Effector memory CD8-positive, alpha-beta T cell (primary cell): ENCODE measurements around the gene RNF130.
A peak's percentile ranks its signal among the peaks of the same experiment; 100 is the strongest.
"Not testable (repeated sequence)": the region's sequence is repeated elsewhere in the genome, so short reads cannot be mapped to it uniquely, and the experiment has no call there.

Source experiments
- ATAC-seq: fragments of 150-1000 bp; cut with Tn5 transposase; replicated peaks from 2 replicates; pipeline ENCODE4 v1.10.0; 2021; ENCODE audit warnings: mild to moderate bottlenecking, moderate library complexity
- DNase-seq, 3 experiments: peaks; one replicate each; pipeline ENCODE4 v3.0.0; 2021
- H3K27ac Mint-ChIP-seq, 2 donors: one replicate each; pipeline ENCODE4 v1.8.0; 2022; ENCODE audit warnings: mild to moderate bottlenecking in 2 of 2, mixed read lengths in 2 of 2, moderate library complexity in 2 of 2
- H3K27me3 Mint-ChIP-seq, 2 donors: one replicate each; pipeline ENCODE4 v1.8.0; 2022; ENCODE audit warnings: mixed read lengths in 2 of 2
- H3K36me3 Mint-ChIP-seq: one replicate; pipeline ENCODE4 v1.8.0; 2022; ENCODE audit warnings: mild to moderate bottlenecking, moderate library complexity, mixed read lengths; ENCODE audit not compliant: insufficient read depth
- H3K4me1 Mint-ChIP-seq, 2 donors: one replicate each; pipeline ENCODE4 v1.8.0; 2022; ENCODE audit warnings: low read depth in 2 of 2, mixed read lengths in 2 of 2
- H3K4me3 Mint-ChIP-seq, 2 donors: one replicate each; pipeline ENCODE4 v1.8.0; 2022; ENCODE audit warnings: mild to moderate bottlenecking in 2 of 2, mixed read lengths in 2 of 2, moderate library complexity in 2 of 2
- H3K9me3 Mint-ChIP-seq, 2 donors: one replicate each; pipeline ENCODE4 v1.8.0; 2022; ENCODE audit warnings: mixed read lengths in 2 of 2

Gene RNF130

GRCh38 chr5:180001742-180002141 is 69.8 kb downstream of the RNF130 start:
- H3K36me3 Mint-ChIP-seq: no peaks in the 10 kb centered on the region

GRCh38 chr5:180001136-180001535 is 70.4 kb downstream of the RNF130 start:
- no peak for ATAC-seq

More at GRCh38 chr5:180001742-180002141, 69.8 kb downstream of the RNF130 start:
- H3K4me3 Mint-ChIP-seq: no peak overlapping the region
- H3K27ac Mint-ChIP-seq: no peak overlapping the region
- H3K9me3 Mint-ChIP-seq: no peaks in the 10 kb centered on the region
- H3K27me3 Mint-ChIP-seq: no peaks in the 10 kb centered on the region
- DNase-seq (no peak), ATAC-seq (no peak)
- peaks cover 5 to 10% of the 10 kb centered on the region in 2 donors for H3K4me1 Mint-ChIP-seq

GRCh38 chr5:179998485-179998884 is 73.1 kb downstream of the RNF130 start:
- ATAC-seq (no peak), DNase-seq (no peak)
- no peaks in the 10 kb centered on the region for H3K4me1 Mint-ChIP-seq
- H3K4me3 Mint-ChIP-seq: no peak overlapping the region
- H3K36me3 Mint-ChIP-seq: no peaks in the 10 kb centered on the region
- H3K27me3 Mint-ChIP-seq: no peaks in the 10 kb centered on the region
- H3K9me3 Mint-ChIP-seq: no peaks in the 10 kb centered on the region
- no peak overlapping the region for H3K27ac Mint-ChIP-seq

More at GRCh38 chr5:180001136-180001535, 70.4 kb downstream of the RNF130 start:
- Mint-ChIP-seq H3K4me3 (no peak overlapping the region), H3K27me3 (no peaks in the 10 kb centered on the region), H3K27ac (no peak overlapping the region), H3K9me3 (no peaks in the 10 kb centered on the region), H3K4me1 (peaks cover 2 to 5% of the 10 kb centered on the region in 2 donors), H3K36me3 (no peaks in the 10 kb centered on the region)
- no peak for DNase-seq

- no peaks in the 10 kb centered on the region for H3K27me3 Mint-ChIP-seq
- ATAC-seq (no peak), DNase-seq (no peak)
- no peaks in the 10 kb centered on the region for H3K4me1 Mint-ChIP-seq
- H3K9me3 Mint-ChIP-seq: no peaks in the 10 kb centered on the region
- no peak overlapping the region for H3K4me3 Mint-ChIP-seq
- H3K36me3 Mint-ChIP-seq: no peaks in the 10 kb centered on the region
- H3K27ac Mint-ChIP-seq: no peak overlapping the region
Observed at GRCh38 chr5:179994583-179995323, 76.8 kb downstream of the RNF130 start.

DNA sequence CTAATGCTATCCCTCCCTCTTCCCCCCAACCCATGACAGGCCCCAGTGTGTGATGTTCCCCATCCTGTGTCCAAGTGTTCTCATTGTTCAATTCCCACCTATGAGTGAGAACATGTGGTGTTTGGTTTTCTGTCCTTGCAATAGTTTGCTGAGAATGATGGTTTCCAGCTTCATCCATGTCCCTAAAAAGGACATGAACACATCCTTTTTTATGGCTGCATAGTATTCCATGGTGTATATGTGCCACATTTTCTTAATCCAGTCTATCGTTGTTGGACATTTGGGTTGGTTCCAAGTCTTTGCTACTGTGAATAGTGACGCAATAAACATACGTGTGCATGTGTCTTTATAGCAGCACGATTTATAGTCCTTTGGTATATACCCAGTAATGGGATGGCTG is 78.7 kb downstream of the RNF130 start:
- H3K4me1 Mint-ChIP-seq, H3K27me3 Mint-ChIP-seq, H3K4me3 Mint-ChIP-seq, ATAC-seq, H3K27ac Mint-ChIP-seq, H3K36me3 Mint-ChIP-seq, DNase-seq, H3K9me3 Mint-ChIP-seq: not testable (repeated sequence)

DNA sequence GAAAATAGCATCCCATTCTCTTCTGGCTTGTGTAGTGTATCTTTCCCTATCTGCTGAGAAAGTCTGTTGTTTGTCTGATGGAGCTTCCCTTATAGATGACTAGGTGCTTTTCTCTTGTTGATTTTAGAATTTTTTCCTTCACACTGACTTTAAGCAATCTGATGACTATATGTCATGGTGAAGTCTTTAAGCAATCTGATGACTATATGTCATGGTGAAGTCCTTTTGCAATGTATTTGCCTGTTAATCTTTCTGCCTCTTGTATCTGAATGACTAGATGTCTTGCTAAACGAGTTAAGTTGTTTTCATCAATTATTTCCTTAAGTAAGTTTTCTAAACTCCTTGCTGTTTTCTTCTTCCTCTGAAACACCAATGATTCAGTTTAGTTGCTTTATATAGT is 80.5 kb downstream of the RNF130 start:
- Mint-ChIP-seq H3K9me3 (no peaks in the 10 kb centered on the region), H3K27ac (no peak overlapping the region), H3K36me3 (no peaks in the 10 kb centered on the region), H3K4me1 (no peaks in the 10 kb centered on the region), H3K27me3 (no peaks in the 10 kb centered on the region), H3K4me3 (no peak overlapping the region)
- no peak for ATAC-seq
- no peak for DNase-seq

DNA sequence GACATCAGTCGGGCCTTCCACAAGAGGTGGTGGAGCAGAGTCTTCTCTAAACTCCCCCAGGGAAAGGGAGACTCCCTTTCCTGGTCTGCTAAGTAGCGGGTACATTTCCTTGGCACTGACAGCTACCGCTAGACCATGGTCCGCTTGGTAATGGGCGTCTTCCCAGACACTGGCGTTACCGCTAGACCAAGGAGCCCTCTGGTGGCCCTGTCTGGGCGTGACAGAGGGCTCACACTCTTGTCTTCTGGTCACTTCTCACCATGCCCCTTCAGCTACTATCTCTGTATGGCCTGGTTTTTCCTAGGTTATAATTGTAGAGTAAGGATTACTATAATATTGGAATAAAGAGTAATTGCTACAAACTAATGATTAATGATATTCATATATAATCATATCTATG is 81.0 kb downstream of the RNF130 start:
- not testable (repeated sequence) for H3K36me3 Mint-ChIP-seq, H3K9me3 Mint-ChIP-seq, DNase-seq, H3K4me3 Mint-ChIP-seq, ATAC-seq, H3K4me1 Mint-ChIP-seq, H3K27me3 Mint-ChIP-seq, H3K27ac Mint-ChIP-seq

DNA sequence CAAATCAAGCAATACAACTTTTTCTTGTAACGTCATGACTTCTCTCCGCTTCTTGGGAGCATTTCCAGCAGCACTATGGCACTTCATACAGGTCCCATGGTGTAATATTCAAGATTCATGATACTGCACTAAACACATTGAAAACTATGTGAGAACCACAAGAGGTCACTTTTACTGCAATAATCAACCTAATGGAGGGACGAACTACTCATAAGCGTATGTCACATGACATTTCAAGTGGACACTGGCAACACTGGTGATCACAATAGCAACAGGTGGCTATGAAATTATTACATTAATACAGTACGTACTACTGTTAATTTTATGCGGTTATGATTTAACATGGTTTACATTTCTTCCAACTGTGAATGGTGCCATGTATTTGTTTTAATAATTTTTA is 85.2 kb downstream of the RNF130 start:
- no peaks in the 10 kb centered on the region for H3K4me1 Mint-ChIP-seq
- H3K9me3 Mint-ChIP-seq: no peaks in the 10 kb centered on the region
- no peaks in the 10 kb centered on the region for H3K27me3 Mint-ChIP-seq
- ATAC-seq (no peak), DNase-seq (no peak)
- no peak overlapping the region for H3K27ac Mint-ChIP-seq
- no peaks in the 10 kb centered on the region for H3K36me3 Mint-ChIP-seq
- H3K4me3 Mint-ChIP-seq: no peak overlapping the region

- Mint-ChIP-seq H3K27ac (no peak overlapping the region), H3K4me3 (no peak overlapping the region), H3K27me3 (no peaks in the 10 kb centered on the region), H3K36me3 (peaks cover 2% of the 10 kb centered on the region), H3K4me1 (no peaks in the 10 kb centered on the region), H3K9me3 (no peaks in the 10 kb centered on the region)
- ATAC-seq (no peak), DNase-seq (no peak)
Observed at GRCh38 chr5:179981636-179982035, 89.9 kb downstream of the RNF130 start.

- Mint-ChIP-seq H3K4me1 (no peaks in the 10 kb centered on the region), H3K27ac (no peak overlapping the region), H3K9me3 (no peaks in the 10 kb centered on the region), H3K36me3 (peaks cover 5% of the 10 kb centered on the region), H3K27me3 (no peaks in the 10 kb centered on the region), H3K4me3 (no peak overlapping the region)
- ATAC-seq: no peak
- no peak for DNase-seq
Observed at GRCh38 chr5:179980767-179981166, 90.8 kb downstream of the RNF130 start.

DNA sequence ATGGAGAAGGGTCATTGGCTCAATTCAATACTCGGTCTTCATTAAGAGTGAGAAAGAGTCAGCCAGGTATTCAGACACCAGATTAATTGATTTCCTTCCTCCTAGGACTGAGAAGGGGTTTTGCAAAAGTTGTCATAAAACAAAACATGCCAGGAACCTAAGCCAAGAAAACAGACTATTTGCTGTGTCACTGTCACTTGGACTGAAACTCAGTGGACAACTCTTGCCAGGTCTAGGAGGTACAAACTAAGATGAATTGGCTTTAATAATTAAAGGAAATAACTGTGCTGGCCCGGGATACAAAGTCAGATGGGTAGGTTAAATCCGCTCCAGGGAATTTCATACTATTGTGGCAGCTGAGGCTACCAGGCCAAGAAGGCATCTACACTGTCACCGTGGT is 92.8 kb downstream of the RNF130 start:
- peak overlapping the region in 1 of 2 donors; percentile 20 for H3K27ac Mint-ChIP-seq
- H3K9me3 Mint-ChIP-seq: no peaks in the 10 kb centered on the region
- no peaks in the 10 kb centered on the region for H3K4me1 Mint-ChIP-seq
- ATAC-seq: no peak
- no peaks in the 10 kb centered on the region for H3K27me3 Mint-ChIP-seq
- peaks cover 8% of the 10 kb centered on the region for H3K36me3 Mint-ChIP-seq
- no peak for DNase-seq
- H3K4me3 Mint-ChIP-seq: no peak overlapping the region

DNA sequence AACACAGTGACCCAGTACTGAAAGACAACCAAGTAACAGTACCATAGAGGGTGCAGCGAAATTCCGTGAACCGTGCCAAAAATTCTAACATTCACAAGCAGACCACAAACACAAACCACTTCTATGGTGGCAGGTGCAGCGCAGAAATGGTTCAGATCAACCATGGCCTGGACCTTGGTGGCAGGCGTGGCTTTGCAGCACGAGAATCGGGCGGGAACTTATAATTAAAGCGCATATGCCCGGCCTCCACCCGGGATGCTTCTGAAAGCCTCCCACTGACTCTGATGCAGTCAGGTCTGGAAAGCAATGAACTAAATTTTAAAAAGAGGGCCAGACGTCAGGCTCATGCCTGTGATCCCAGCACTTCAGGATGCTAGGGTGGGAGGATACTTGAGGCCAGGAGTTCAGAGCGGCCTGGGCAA is 95.8 kb downstream of the RNF130 start:
- ATAC-seq (no peak), DNase-seq (no peak)
- Mint-ChIP-seq H3K27me3 (no peaks in the 10 kb centered on the region), H3K4me1 (peaks cover 4 to 9% of the 10 kb centered on the region in 2 donors), H3K36me3 (peaks cover 8% of the 10 kb centered on the region), H3K9me3 (no peaks in the 10 kb centered on the region), H3K27ac (no peak overlapping the region), H3K4me3 (no peak overlapping the region)

DNA sequence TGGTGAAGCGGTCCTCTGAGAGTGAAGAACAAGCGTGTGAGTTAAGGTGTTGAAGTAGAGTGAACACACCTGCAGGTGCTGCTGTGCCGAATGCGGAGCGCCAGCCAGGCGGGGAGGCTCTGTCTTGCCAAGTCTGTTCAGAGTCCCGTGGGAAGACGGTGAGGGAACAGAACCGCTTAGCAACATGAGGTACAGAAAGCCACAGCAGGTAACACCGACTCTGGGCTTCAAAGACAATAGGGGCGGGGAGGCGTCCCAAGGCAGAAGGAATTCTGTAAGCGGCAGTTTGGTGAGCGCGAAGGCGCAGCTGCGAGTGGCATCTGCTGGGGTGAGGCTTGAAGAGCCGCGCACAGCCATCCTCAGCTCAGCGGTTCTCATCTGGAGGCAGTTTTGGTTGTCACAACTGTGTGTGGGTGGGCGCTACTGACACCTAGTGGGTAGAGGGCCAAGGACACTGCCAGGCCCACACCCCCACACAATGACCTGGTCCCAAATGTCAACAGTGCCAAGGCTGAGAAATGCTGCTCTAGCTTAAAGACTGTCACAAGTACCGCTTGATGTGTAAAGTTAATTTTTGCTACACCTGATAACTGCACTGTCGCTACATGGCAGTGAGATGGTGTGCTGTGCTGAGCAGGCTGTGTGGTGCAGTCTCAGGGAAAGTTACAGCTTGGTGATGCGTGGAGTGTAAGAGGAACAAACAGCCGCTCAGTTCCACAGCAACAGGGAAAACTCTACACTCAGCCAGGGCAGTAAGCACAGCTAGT is 96.4 kb downstream of the RNF130 start:
- DNase-seq (peak in 2 of 3 experiments; percentile 9 to 16), ATAC-seq (peak; percentile 61)
- Mint-ChIP-seq H3K36me3 (peaks cover 8% of the 10 kb centered on the region), H3K9me3 (no peaks in the 10 kb centered on the region), H3K27me3 (no peaks in the 10 kb centered on the region), H3K27ac (peak overlapping the region in 1 of 2 donors; percentile 33), H3K4me1 (peaks cover 4 to 10% of the 10 kb centered on the region in 2 donors), H3K4me3 (no peak overlapping the region)
